HepG2 (cell line): ENCODE measurements around the gene ERBB3. TPM values are rescaled to one million over a fixed set of nuclear protein-coding genes. Genes with fewer than 3 reads are reported as not detected.

Experiments
- BRF2 ChIP-seq: sonication (generic); formaldehyde crosslinking; IDR thresholded peaks from 2 replicates; pipeline ENCODE4 v1.8.1; 2022; ENCODE audit warnings: mild to moderate bottlenecking, missing genetic modification reagents
- GATAD2A ChIP-seq: IDR thresholded peaks from 2 replicates; pipeline ENCODE4 v1.6.1; 2016
- HNF4G ChIP-seq, 2 experiments: sonication (generic) in 1 of 2; formaldehyde crosslinking in 1 of 2; IDR thresholded peaks; 2 replicates each; pipeline versions ENCODE4 v1.4.0 to v1.6.1; 2011 to 2020; ENCODE audit warnings: borderline replicate concordance in 2 of 2, low read depth in 2 of 2, mild to moderate bottlenecking in 2 of 2, low read length in 1 of 2, missing genetic modification reagents in 1 of 2, moderate library complexity in 1 of 2
- IRF1 ChIP-seq: sonication (generic); formaldehyde crosslinking; IDR thresholded peaks from 2 replicates; pipeline ENCODE4 v1.4.0; 2020; ENCODE audit warnings: low read depth, mild to moderate bottlenecking, missing genetic modification reagents
- KDM4B ChIP-seq: sonication (generic); formaldehyde crosslinking; IDR thresholded peaks from 2 replicates; pipeline ENCODE4 v1.4.0; 2020; ENCODE audit warnings: missing genetic modification reagents
- MAZ ChIP-seq, 2 experiments: sonication (generic) in 1 of 2; formaldehyde crosslinking in 1 of 2; IDR thresholded peaks; 2 replicates each; pipeline versions ENCODE4 v1.5.0 to v1.6.1; 2012 to 2020; ENCODE audit warnings: low read depth in 2 of 2, mild to moderate bottlenecking in 2 of 2, borderline replicate concordance in 1 of 2, improper control_type of control experiment in 1 of 2, low read length in 1 of 2, missing genetic modification reagents in 1 of 2, moderate library complexity in 1 of 2
- MED13 ChIP-seq: sonication (generic); formaldehyde crosslinking; IDR thresholded peaks from 2 replicates; pipeline ENCODE4 v1.5.0; 2020; ENCODE audit warnings: missing genetic modification reagents
- MTA3 ChIP-seq: sonication (generic); formaldehyde crosslinking; IDR thresholded peaks from 2 replicates; pipeline ENCODE4 v1.4.0; 2020; ENCODE audit warnings: missing genetic modification reagents
- MYC ChIP-seq: sonication (generic); formaldehyde crosslinking; IDR thresholded peaks from 2 replicates; pipeline ENCODE4 v1.9.0; 2021; ENCODE audit warnings: missing genetic modification reagents, borderline replicate concordance
- RAD51 ChIP-seq: fragments of 450-650 bp; IDR thresholded peaks from 2 replicates; pipeline ENCODE4 v1.6.1; 2016; ENCODE audit warnings: borderline replicate concordance
- REXO4 ChIP-seq: sonication (generic); formaldehyde crosslinking; IDR thresholded peaks from 2 replicates; pipeline ENCODE4 v1.8.0; 2022; ENCODE audit warnings: missing genetic modification reagents, mild to moderate bottlenecking, borderline replicate concordance
- RFX5 ChIP-seq: IDR thresholded peaks from 2 replicates; pipeline ENCODE4 v1.6.1; 2011; ENCODE audit warnings: low read depth, low read length, improper control_type of control experiment
- RNF2 ChIP-seq: fragments of 450-650 bp; conservative IDR thresholded peaks from 2 replicates; pipeline ENCODE4 v1.6.1; 2016; ENCODE audit warnings: low read depth
- SIX4 ChIP-seq: sonication (generic); formaldehyde crosslinking; IDR thresholded peaks from 2 replicates; pipeline ENCODE4 v1.4.0; 2020; ENCODE audit warnings: missing genetic modification reagents
- SP1 ChIP-seq, 2 experiments: fragments of 450-650 bp in 1 of 2; sonication (generic) in 1 of 2; formaldehyde crosslinking in 1 of 2; IDR thresholded peaks; 2 replicates each; pipeline versions ENCODE4 v1.4.0 to v1.6.1; 2016 to 2020; ENCODE audit warnings: missing genetic modification reagents in 1 of 2
- ZFP1 ChIP-seq: IDR thresholded peaks from 2 replicates; pipeline ENCODE4 v1.6.1; 2016
- ZNF136 ChIP-seq: sonication (generic); formaldehyde crosslinking; IDR thresholded peaks from 2 replicates; pipeline ENCODE4 v1.8.1; 2022; ENCODE audit warnings: low read depth, mild to moderate bottlenecking, moderate library complexity, missing genetic modification reagents
- ZNF256 ChIP-seq: sonication (generic); formaldehyde crosslinking; conservative IDR thresholded peaks from 2 replicates; pipeline ENCODE4 v1.4.0; 2020; ENCODE audit warnings: missing genetic modification reagents
- ZNF274 ChIP-seq: sonication (generic); formaldehyde crosslinking; IDR thresholded peaks from 2 replicates; pipeline ENCODE4 v1.5.1; 2020; ENCODE audit warnings: mild to moderate bottlenecking, missing genetic modification reagents
- ZNF501 ChIP-seq: sonication (generic); formaldehyde crosslinking; IDR thresholded peaks from 2 replicates; pipeline ENCODE4 v1.5.1; 2020; ENCODE audit warnings: mild to moderate bottlenecking, moderate library complexity, missing genetic modification reagents
- ZNF558 ChIP-seq: sonication (generic); formaldehyde crosslinking; IDR thresholded peaks from 2 replicates; pipeline ENCODE4 v1.9.0; 2022; ENCODE audit warnings: mild to moderate bottlenecking, missing genetic modification reagents, borderline replicate concordance
- ZNF652 ChIP-seq: IDR thresholded peaks from 2 replicates; pipeline ENCODE4 v1.6.1; 2016; ENCODE audit warnings: low read depth, borderline replicate concordance
- ZNF660 ChIP-seq: sonication (generic); formaldehyde crosslinking; IDR thresholded peaks from 2 replicates; pipeline ENCODE4 v1.5.1; 2020; ENCODE audit warnings: mild to moderate bottlenecking, low read depth, missing genetic modification reagents, borderline replicate concordance
- ZNF816 ChIP-seq: sonication (generic); formaldehyde crosslinking; IDR thresholded peaks from 2 replicates; pipeline ENCODE4 v1.8.0; 2022; ENCODE audit warnings: missing genetic modification reagents, mild to moderate bottlenecking, borderline replicate concordance
- polyA plus RNA-seq, 8 experiments: library from polyadenylated mRNA; depleted of rRNA in 3 of 8; stranded (reverse) in 7 of 8; unstranded in 1 of 8; fragments of >200 nt; fragmentation: Illumina TruSeq in 4 of 8; extraction: Trizol in 4 of 8; gene quantifications; 2 replicates each; pipeline versions ENCODE4 v1.2.1 to v1.2.3, GENCODE V29; 2011 to 2016; ENCODE audit warnings: low read depth in 4 of 8, missing spikeins in 1 of 8, mixed read lengths in 1 of 8; ENCODE audit not compliant: insufficient read depth in 1 of 8
- total RNA-seq, 5 experiments: library from RNA; depleted of rRNA; stranded (reverse); fragments of >200 nt; fragmentation: Illumina TruSeq; extraction: Trizol; gene quantifications; 2 replicates each; pipeline ENCODE4 v1.2.3, GENCODE V29; 2016; ENCODE audit warnings: low read depth in 1 of 5
- TF ChIP-seq, protein P1 (sequence below): IDR thresholded peaks from 2 replicates; pipeline ENCODE4 v1.6.1; 2018; ENCODE audit warnings: missing genetic modification reagents, mild to moderate bottlenecking, missing compliant biosample characterization
- TF ChIP-seq, protein P2 (sequence below): sonication (generic); formaldehyde crosslinking; IDR thresholded peaks from 2 replicates; pipeline ENCODE4 v1.4.0; 2020; ENCODE audit warnings: missing genetic modification reagents

The ERBB3 gene
- total and polyA plus RNA-seq, 2 of the 13 experiments (the other 11 are each of a cell fraction or from before 2014, with no cell fraction given) = 93.6 to 358 TPM

DNA sequence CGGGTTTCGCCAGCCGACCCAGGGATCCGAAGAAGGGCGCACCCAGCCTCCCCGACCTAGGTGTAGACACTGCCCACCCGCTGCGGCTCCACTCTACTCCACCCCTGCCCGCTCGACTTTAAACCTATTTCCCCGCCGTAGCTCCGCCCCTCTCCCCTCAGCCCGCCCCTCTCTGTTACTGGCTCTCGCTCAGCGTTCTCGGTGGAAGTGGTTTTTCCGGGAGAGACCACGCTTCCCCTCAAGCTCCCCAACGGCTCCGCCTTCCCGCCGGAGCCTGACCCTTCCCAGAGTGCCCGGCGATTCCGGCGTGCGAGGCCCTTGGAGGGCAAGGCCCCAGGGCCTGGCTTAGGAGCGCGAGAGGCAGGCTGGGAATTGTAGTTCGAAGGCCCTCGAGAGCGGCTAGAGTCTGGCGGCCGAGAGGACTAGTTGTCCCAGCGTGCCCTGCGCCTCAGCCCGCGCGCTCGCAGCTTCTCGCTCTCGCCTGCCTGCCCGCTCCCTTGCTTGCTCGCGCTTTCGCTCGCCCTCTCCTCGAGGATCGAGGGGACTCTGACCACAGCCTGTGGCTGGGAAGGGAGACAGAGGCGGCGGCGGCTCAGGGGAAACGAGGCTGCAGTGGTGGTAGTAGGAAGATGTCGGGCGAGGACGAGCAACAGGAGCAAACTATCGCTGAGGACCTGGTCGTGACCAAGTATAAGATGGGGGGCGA lies 24.3 kb downstream of the ERBB3 start, which contains the start of gene PA2G4 (continued):
- TF ChIP-seq REXO4 (CRISPR knock-in tag) (no peak), ZNF274 (peak; percentile 96), ZNF136 (CRISPR knock-in tag) (peak; percentile 92; the same call in 1 of the 2 replicates), BRF2 (peak; percentile 94), RNF2 (peak; percentile 92), RFX5 (no peak; the same call in 1 of the 2 replicates), IRF1 (CRISPR knock-in tag) (no peak), GATAD2A (CRISPR knock-in tag) (peak; percentile 48), SIX4 (CRISPR knock-in tag) (peak; percentile 32; the same call in 1 of the 2 replicates), ZNF660 (CRISPR knock-in tag) (no peak), ZNF501 (CRISPR knock-in tag) (peak; percentile 95), SP1 (IDR thresholded peaks at IDR 0.05) (no peak), SP1 (CRISPR knock-in tag; IDR thresholded peaks at IDR 0.05) (no peak; the same call in 1 of the 2 replicates), ZNF816 (CRISPR knock-in tag) (0 out of 2 replicates have a peak, but pooled peaks have one; percentile 47), MAZ (IDR thresholded peaks at IDR 0.05; ENCODE audit: borderline replicate concordance, low read depth, low read length) (0 out of 2 replicates have a peak, but pooled peaks have one; percentile 10), MAZ (CRISPR knock-in tag; IDR thresholded peaks at IDR 0.05; ENCODE audit: low read depth) (peak; percentile 98), ZNF256 (CRISPR knock-in tag) (0 out of 2 replicates have a peak, but pooled peaks have one; percentile 21), MYC (CRISPR knock-in tag) (peak; percentile 97; the same call in 1 of the 2 replicates), MTA3 (CRISPR knock-in tag) (no peak), ZNF652 (CRISPR knock-in tag) (0 out of 2 replicates have a peak, but pooled peaks have one; percentile 25), ZNF558 (CRISPR knock-in tag) (peak; percentile 90; the same call in 1 of the 2 replicates), HNF4G (IDR thresholded peaks at IDR 0.05; ENCODE audit: borderline replicate concordance, low read depth, low read length) (no peak; the same call in 1 of the 2 replicates), HNF4G (CRISPR knock-in tag; IDR thresholded peaks at IDR 0.05; ENCODE audit: borderline replicate concordance, low read depth) (no peak), RAD51 (no peak), KDM4B (peak; percentile 90), ZFP1 (CRISPR knock-in tag) (peak; percentile 89), MED13 (CRISPR knock-in tag) (peak; percentile 65)
- TF ChIP-seq, protein P1, sequence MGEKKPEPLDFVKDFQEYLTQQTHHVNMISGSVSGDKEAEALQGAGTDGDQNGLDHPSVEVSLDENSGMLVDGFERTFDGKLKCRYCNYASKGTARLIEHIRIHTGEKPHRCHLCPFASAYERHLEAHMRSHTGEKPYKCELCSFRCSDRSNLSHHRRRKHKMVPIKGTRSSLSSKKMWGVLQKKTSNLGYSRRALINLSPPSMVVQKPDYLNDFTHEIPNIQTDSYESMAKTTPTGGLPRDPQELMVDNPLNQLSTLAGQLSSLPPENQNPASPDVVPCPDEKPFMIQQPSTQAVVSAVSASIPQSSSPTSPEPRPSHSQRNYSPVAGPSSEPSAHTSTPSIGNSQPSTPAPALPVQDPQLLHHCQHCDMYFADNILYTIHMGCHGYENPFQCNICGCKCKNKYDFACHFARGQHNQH (CRISPR knock-in tag) = peak; percentile 92
- TF ChIP-seq, protein P2, sequence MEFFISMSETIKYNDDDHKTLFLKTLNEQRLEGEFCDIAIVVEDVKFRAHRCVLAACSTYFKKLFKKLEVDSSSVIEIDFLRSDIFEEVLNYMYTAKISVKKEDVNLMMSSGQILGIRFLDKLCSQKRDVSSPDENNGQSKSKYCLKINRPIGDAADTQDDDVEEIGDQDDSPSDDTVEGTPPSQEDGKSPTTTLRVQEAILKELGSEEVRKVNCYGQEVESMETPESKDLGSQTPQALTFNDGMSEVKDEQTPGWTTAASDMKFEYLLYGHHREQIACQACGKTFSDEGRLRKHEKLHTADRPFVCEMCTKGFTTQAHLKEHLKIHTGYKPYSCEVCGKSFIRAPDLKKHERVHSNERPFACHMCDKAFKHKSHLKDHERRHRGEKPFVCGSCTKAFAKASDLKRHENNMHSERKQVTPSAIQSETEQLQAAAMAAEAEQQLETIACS (CRISPR knock-in tag) = peak; percentile 81
